ENCODE data around the gene TIPARP. TPM values are rescaled to one million over a fixed set of nuclear protein-coding genes. Genes with fewer than 3 reads are reported as not detected.

TIPARP gene
- total and polyA plus RNA-seq, 2 of the 13 experiments (the other 11 are each of a cell fraction or from before 2014, with no cell fraction given): 7.3 to 19.7 TPM

DNA sequence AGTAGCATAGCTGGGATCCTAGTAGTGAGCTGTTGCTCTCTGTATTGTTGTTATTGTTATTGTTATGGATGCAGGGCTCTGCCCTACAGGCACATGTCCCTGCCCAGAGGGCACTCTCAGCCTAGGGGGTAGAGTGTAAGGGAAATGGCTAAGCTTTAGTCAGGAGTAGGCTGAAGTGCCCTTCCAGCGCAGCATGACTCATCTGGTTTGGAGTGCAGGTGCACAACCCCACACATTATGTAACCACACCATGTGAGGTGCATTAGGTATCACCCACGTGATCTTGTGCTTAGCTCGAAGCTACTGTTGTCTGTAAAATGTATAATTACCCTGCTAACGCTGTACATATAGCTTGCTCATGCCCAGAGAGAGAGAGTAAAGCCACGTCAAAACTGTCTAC is 48.3 kb upstream of the TIPARP start (continued):
- TF ChIP-seq BORCS8-MEF2B (CRISPR knock-in tag; IDR thresholded peaks at IDR 0.05) (no peak), ELF4 (CRISPR knock-in tag; IDR thresholded peaks at IDR 0.05; ENCODE audit: borderline replicate concordance) (no peak), ZNF777 (CRISPR knock-in tag; IDR thresholded peaks at IDR 0.05) (no peak), GLI4 (CRISPR knock-in tag; IDR thresholded peaks at IDR 0.05; ENCODE audit: borderline replicate concordance) (no peak), ZFP90 (CRISPR knock-in tag; IDR thresholded peaks at IDR 0.05; ENCODE audit: borderline replicate concordance) (no peak), SYNCRIP (IDR thresholded peaks at IDR 0.05; ENCODE audit: insufficient read depth, low read depth, low read length) (no peak), ARNTL (CRISPR knock-in tag; IDR thresholded peaks at IDR 0.05) (0 out of 2 replicates have a peak, but pooled peaks have one; percentile 39)
- TF ChIP-seq, protein P1, sequence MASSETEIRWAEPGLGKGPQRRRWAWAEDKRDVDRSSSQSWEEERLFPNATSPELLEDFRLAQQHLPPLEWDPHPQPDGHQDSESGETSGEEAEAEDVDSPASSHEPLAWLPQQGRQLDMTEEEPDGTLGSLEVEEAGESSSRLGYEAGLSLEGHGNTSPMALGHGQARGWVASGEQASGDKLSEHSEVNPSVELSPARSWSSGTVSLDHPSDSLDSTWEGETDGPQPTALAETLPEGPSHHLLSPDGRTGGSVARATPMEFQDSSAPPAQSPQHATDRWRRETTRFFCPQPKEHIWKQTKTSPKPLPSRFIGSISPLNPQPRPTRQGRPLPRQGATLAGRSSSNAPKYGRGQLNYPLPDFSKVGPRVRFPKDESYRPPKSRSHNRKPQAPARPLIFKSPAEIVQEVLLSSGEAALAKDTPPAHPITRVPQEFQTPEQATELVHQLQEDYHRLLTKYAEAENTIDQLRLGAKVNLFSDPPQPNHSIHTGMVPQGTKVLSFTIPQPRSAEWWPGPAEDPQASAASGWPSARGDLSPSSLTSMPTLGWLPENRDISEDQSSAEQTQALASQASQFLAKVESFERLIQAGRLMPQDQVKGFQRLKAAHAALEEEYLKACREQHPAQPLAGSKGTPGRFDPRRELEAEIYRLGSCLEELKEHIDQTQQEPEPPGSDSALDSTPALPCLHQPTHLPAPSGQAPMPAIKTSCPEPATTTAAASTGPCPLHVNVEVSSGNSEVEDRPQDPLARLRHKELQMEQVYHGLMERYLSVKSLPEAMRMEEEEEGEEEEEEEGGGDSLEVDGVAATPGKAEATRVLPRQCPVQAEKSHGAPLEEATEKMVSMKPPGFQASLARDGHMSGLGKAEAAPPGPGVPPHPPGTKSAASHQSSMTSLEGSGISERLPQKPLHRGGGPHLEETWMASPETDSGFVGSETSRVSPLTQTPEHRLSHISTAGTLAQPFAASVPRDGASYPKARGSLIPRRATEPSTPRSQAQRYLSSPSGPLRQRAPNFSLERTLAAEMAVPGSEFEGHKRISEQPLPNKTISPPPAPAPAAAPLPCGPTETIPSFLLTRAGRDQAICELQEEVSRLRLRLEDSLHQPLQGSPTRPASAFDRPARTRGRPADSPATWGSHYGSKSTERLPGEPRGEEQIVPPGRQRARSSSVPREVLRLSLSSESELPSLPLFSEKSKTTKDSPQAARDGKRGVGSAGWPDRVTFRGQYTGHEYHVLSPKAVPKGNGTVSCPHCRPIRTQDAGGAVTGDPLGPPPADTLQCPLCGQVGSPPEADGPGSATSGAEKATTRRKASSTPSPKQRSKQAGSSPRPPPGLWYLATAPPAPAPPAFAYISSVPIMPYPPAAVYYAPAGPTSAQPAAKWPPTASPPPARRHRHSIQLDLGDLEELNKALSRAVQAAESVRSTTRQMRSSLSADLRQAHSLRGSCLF (CRISPR knock-in tag; IDR thresholded peaks at IDR 0.05; ENCODE audit: borderline replicate concordance): no peak
- TF ChIP-seq, protein P2, sequence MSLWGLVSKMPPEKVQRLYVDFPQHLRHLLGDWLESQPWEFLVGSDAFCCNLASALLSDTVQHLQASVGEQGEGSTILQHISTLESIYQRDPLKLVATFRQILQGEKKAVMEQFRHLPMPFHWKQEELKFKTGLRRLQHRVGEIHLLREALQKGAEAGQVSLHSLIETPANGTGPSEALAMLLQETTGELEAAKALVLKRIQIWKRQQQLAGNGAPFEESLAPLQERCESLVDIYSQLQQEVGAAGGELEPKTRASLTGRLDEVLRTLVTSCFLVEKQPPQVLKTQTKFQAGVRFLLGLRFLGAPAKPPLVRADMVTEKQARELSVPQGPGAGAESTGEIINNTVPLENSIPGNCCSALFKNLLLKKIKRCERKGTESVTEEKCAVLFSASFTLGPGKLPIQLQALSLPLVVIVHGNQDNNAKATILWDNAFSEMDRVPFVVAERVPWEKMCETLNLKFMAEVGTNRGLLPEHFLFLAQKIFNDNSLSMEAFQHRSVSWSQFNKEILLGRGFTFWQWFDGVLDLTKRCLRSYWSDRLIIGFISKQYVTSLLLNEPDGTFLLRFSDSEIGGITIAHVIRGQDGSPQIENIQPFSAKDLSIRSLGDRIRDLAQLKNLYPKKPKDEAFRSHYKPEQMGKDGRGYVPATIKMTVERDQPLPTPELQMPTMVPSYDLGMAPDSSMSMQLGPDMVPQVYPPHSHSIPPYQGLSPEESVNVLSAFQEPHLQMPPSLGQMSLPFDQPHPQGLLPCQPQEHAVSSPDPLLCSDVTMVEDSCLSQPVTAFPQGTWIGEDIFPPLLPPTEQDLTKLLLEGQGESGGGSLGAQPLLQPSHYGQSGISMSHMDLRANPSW (CRISPR knock-in tag; IDR thresholded peaks at IDR 0.05; ENCODE audit: borderline replicate concordance): no peak
- TF ChIP-seq, protein P3, sequence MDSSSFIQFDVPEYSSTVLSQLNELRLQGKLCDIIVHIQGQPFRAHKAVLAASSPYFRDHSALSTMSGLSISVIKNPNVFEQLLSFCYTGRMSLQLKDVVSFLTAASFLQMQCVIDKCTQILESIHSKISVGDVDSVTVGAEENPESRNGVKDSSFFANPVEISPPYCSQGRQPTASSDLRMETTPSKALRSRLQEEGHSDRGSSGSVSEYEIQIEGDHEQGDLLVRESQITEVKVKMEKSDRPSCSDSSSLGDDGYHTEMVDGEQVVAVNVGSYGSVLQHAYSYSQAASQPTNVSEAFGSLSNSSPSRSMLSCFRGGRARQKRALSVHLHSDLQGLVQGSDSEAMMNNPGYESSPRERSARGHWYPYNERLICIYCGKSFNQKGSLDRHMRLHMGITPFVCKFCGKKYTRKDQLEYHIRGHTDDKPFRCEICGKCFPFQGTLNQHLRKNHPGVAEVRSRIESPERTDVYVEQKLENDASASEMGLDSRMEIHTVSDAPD (CRISPR knock-in tag; IDR thresholded peaks at IDR 0.05): no peak
- TF ChIP-seq, protein P4, sequence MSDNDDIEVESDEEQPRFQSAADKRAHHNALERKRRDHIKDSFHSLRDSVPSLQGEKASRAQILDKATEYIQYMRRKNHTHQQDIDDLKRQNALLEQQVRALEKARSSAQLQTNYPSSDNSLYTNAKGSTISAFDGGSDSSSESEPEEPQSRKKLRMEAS (IDR thresholded peaks at IDR 0.05): peak; percentile 30; the same call in 1 of the 2 replicates
- TF ChIP-seq, protein P5, sequence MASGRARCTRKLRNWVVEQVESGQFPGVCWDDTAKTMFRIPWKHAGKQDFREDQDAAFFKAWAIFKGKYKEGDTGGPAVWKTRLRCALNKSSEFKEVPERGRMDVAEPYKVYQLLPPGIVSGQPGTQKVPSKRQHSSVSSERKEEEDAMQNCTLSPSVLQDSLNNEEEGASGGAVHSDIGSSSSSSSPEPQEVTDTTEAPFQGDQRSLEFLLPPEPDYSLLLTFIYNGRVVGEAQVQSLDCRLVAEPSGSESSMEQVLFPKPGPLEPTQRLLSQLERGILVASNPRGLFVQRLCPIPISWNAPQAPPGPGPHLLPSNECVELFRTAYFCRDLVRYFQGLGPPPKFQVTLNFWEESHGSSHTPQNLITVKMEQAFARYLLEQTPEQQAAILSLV (CRISPR knock-in tag; IDR thresholded peaks at IDR 0.05; ENCODE audit: borderline replicate concordance): no peak
